ENCODE measurements around the gene SF3B6. TPM values are rescaled to one million over a fixed set of nuclear protein-coding genes. Genes with fewer than 3 reads are reported as not detected.

Gene SF3B6
- polyA plus RNA-seq, 6 donors from 2014 or later, result 148 to 229 (median 185) TPM

Other genes starting within 250 kb of the SF3B6 start
- 10 to 100 TPM in 4 of 6 donors, 1 to 10 TPM in 2; 8.7 to 21.6 (median 15.0) TPM for gene ATAD2B, start 149.2 kb downstream of the SF3B6 start, polyA plus RNA-seq (ENCODE audit: low read depth in 6 of 6)
- 10 to 100 TPM in 5 of 6 donors, 1 to 10 TPM in 1; 8.0 to 14.2 (median 11.7) TPM for gene UBXN2A, start 135.9 kb downstream of the SF3B6 start, polyA plus RNA-seq (ENCODE audit: low read depth in 6 of 6)
- under 1 TPM in 2 of 6 donors, not detected in 4; 0.27 to 0.74 TPM for gene MFSD2B, start 66.2 kb downstream of the SF3B6 start, polyA plus RNA-seq (ENCODE audit: low read depth in 6 of 6)
- 1 to 10 TPM in 5 of 6 donors, not detected in 1; 4.1 to 9.8 (median 5.2) TPM for gene WDCP, start 28.9 kb downstream of the SF3B6 start, polyA plus RNA-seq (ENCODE audit: low read depth in 6 of 6)
- 1 to 10 TPM in 5 of 6 donors, not detected in 1; 1.4 to 2.4 (median 1.4) TPM for gene FKBP1B, start 26.6 kb downstream of the SF3B6 start, polyA plus RNA-seq (ENCODE audit: low read depth in 6 of 6)
- 1 to 10 TPM in 4 of 6 donors, under 1 TPM in 1, not detected in 1; 0.65 to 2.7 (median 1.2) TPM for gene TP53I3, start 8.5 kb upstream of the SF3B6 start, polyA plus RNA-seq (ENCODE audit: low read depth in 6 of 6)
- not detected for gene PFN4, start 47.0 kb upstream of the SF3B6 start, polyA plus RNA-seq (ENCODE audit: low read depth in 6 of 6)
- 10 to 100 TPM in 2 of 6 donors, 1 to 10 TPM in 4; 3.1 to 15.0 (median 8.3) TPM for gene FAM228B, start 47.1 kb upstream of the SF3B6 start, polyA plus RNA-seq (ENCODE audit: low read depth in 6 of 6)
- gene FAM228A, start 98.7 kb upstream of the SF3B6 start, polyA plus RNA-seq (ENCODE audit: low read depth in 6 of 6), result not detected